EH (cell line): ENCODE data around the gene ITGAE.

Experiments used
- DNase-seq: peaks from one replicate; pipeline ENCODE4 v3.0.0-alpha.2; 2015; ENCODE audit warnings: low read depth

The ITGAE gene

GRCh38 chr17:3667366-3668278, 133.4 kb downstream of the ITGAE start:
- DNase-seq: peak; percentile 96

DNA sequence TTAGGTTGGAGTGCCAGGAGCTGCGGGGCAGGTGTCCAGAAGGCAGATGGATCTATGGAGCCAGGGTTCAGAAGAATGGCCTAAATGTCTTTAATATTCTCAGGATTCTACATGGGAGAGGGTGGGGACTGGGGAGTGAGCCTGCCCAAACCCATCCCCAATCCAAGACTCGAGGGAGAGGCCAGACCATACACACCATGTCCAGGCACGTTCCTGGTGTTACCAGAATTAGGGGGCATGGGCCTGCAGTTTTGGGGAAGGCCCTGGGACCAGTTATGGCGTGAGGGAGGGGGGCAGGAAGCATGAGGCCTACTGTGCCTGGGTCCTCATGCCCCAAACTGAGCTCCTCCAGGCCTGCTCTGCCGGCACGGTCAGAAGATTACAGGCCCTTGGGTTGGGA, 134.5 kb downstream of the ITGAE start:
- no peak for DNase-seq

- DNase-seq: no peak
Observed at GRCh38 chr17:3665834-3666233, 135.2 kb downstream of the ITGAE start.
